GM21825 (cell line): ENCODE results near the gene TM4SF5.

Experiments
- ATAC-seq: cut with Tn5 transposase; IDR thresholded peaks from one replicate; pipeline ENCODE4 v1.9.1; 2021; ENCODE audit warnings: mild to moderate bottlenecking, moderate library complexity; ENCODE audit not compliant: unreplicated experiment

Gene TM4SF5

GRCh38 chr17:4771519-4772234 is at the start of gene TM4SF5:
TSS of gene TM4SF5 (plus strand) at chr17:4771886. CDS start at chr17:4771923, 37 bp downstream.
- ATAC-seq = no peak

- no peak for ATAC-seq
Measured at GRCh38 chr17:4722678-4723240, 48.9 kb upstream of the TM4SF5 start.

- ATAC-seq = no peak
Measured at GRCh38 chr17:4724650-4725049, 47.0 kb upstream of the TM4SF5 start.

- no peak for ATAC-seq
Measured at GRCh38 chr17:4725646-4726310, 45.9 kb upstream of the TM4SF5 start.

- no peak for ATAC-seq
Measured at GRCh38 chr17:4728124-4728523, 43.6 kb upstream of the TM4SF5 start.

- no peak for ATAC-seq
Measured at GRCh38 chr17:4733073-4733531, 38.6 kb upstream of the TM4SF5 start.

- no peak for ATAC-seq
Measured at GRCh38 chr17:4734857-4735475, 36.7 kb upstream of the TM4SF5 start.

- no peak for ATAC-seq
Measured at GRCh38 chr17:4735876-4736651, 35.6 kb upstream of the TM4SF5 start.

GRCh38 chr17:4738136-4739121 is 33.3 kb upstream of the TM4SF5 start:
- no peak for ATAC-seq

GRCh38 chr17:4739122-4740024 is 32.3 kb upstream of the TM4SF5 start, which contains the start of the genes CXCL16 and ZMYND15:
TSS of gene CXCL16 (minus strand) at chr17:4739928. CDS start at chr17:4739339, 589 bp downstream.
TSS of gene ZMYND15 (plus strand) at chr17:4739833. CDS start at chr17:4740549, 716 bp downstream.
- ATAC-seq = no peak

GRCh38 chr17:4740025-4740351 is 31.7 kb upstream of the TM4SF5 start:
- ATAC-seq = no peak

- ATAC-seq = no peak
Measured at GRCh38 chr17:4740584-4740983, 31.1 kb upstream of the TM4SF5 start.

GRCh38 chr17:4741544-4741943 is 30.1 kb upstream of the TM4SF5 start:
- ATAC-seq = no peak

GRCh38 chr17:4742133-4742532 is 29.6 kb upstream of the TM4SF5 start:
- no peak for ATAC-seq

GRCh38 chr17:4742629-4743028 is 29.1 kb upstream of the TM4SF5 start:
- ATAC-seq = no peak

- ATAC-seq = no peak
Measured at GRCh38 chr17:4743216-4743615, 28.5 kb upstream of the TM4SF5 start.

- ATAC-seq = no peak
Measured at GRCh38 chr17:4743898-4744297, 27.8 kb upstream of the TM4SF5 start.
